ENCODE results near the gene ATP2A1.

The ATP2A1 gene

GRCh38 chr16:28950648-28951409, 72.5 kb downstream of the ATP2A1 start, which contains the start of gene NFATC2IP:
Gene NFATC2IP (plus strand): TSS chr16:28950937. CDS start chr16:28951012, 75 bp downstream.
- TF ChIP-seq CTCF (conservative IDR thresholded peaks at IDR 0.05; ENCODE audit: low read depth, low read length) = no peak
- H3K4me3 ChIP-seq (ENCODE audit: low read depth, low read length) = peak within 1 kb of the TSS; percentile 85
- peak; percentile 100 for DNase-seq (ENCODE audit: low read depth)

- TF ChIP-seq CTCF (conservative IDR thresholded peaks at IDR 0.05; ENCODE audit: low read depth, low read length) = no peak
- peak overlapping the region; percentile 85 for H3K4me3 ChIP-seq (ENCODE audit: low read depth, low read length)
- DNase-seq (ENCODE audit: low read depth) = no peak
Observed at GRCh38 chr16:28951410-28951943, 73.2 kb downstream of the ATP2A1 start.
